Epithelial cell of proximal tubule (primary cell): ENCODE data around the gene CBX1. TPM values are rescaled to one million over a fixed set of nuclear protein-coding genes. Genes with fewer than 3 reads are reported as not detected.
"Not testable (repeated sequence)": the region's sequence is repeated elsewhere in the genome, so short reads cannot be mapped to it uniquely, and the experiment has no call there.

Experiments
- DNase-seq: peaks from one replicate; pipeline ENCODE4 v3.0.0-alpha.2; 2011; ENCODE audit warnings: low read depth
- H3K4me3 ChIP-seq: 2 replicates; pipeline ENCODE4 v1.5.1; 2011; ENCODE audit warnings: low read depth, mild to moderate bottlenecking, low read length
- CTCF ChIP-seq: conservative IDR thresholded peaks from 2 replicates; pipeline ENCODE4 v1.5.1; 2012; ENCODE audit warnings: low read depth, mild to moderate bottlenecking, low read length
- total RNA-seq: library from RNA; depleted of rRNA; stranded (reverse); fragments of >200 nt; gene quantifications from 2 replicates; pipeline ENCODE4 v1.2.3, GENCODE V29; 2015

Gene CBX1
- total RNA-seq, 1 donor from 2014 or later, result 105 TPM

DNA sequence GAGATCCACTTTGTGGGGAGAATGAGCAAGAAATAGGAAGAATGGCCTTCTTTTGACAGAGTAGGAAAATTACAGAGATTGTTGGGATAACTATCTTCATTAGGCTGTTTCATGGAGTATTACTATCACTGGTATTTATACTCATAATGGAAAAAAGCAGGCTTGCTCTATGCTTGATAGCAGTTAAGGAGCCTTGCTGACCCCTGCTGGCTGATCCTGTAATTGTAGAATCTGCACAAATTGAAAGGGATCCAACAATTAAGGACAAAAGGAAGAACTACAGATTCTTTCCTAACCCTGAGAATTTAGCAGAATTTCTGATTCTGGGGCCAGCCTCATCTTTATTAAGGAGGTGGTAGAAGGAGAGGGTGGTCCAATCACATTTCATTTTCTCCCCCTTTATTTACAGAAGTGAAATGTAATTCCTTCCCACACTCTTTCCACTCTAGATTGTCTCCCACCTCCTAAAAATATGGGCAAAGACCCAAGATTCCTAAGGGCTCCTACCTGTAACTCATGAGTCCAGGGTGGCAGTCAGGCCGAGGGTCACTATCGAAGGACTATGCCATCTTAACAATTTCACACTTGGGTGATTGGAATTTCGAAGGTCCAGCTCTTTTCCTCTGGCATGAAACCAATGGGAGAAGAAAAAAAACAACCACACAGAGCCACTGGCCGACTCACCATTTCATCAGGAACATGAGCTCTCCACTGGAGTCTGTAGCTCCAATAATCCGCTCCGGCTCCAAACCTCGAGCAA, 26.8 kb downstream of the CBX1 start:
- DNase-seq, result peak; percentile 89
- H3K4me3 ChIP-seq, result no peak overlapping the region
- peak; percentile 83 for TF ChIP-seq CTCF

GRCh38 chr17:48073566-48074094, 27.6 kb downstream of the CBX1 start:
- DNase-seq, result not testable (repeated sequence)

GRCh38 chr17:48072811-48073210, 28.5 kb downstream of the CBX1 start:
- not testable (repeated sequence) for DNase-seq, H3K4me3 ChIP-seq

More at GRCh38 chr17:48073566-48074094, 27.6 kb downstream of the CBX1 start:
- not testable (repeated sequence) for H3K4me3 ChIP-seq

GRCh38 chr17:48071654-48072053, 29.6 kb downstream of the CBX1 start:
- DNase-seq, result no peak
- no peak overlapping the region for H3K4me3 ChIP-seq

DNA sequence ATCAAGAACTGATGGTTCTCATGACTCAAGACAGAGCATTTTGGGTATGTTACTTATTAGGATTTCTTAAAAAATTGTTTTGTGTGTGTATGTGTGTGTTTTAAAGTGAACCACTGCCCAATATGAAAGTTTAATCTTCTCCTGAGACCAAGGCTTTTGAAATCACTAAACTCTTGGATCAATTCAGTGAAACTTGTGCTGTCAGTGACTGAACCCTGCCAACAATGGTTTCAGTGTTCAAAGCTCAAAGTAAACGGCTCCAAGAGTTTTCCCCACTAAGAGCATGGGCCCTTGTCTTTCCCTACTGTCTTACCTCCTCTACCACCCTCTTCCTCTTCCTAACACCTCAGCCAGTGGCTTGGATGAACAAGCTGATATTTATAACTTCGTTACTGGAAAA, 31.1 kb downstream of the CBX1 start:
- no peak for TF ChIP-seq CTCF
- H3K4me3 ChIP-seq, result no peak overlapping the region
- DNase-seq, result no peak

More at GRCh38 chr17:48071654-48072053, 29.6 kb downstream of the CBX1 start:
- no peak for TF ChIP-seq CTCF

DNA sequence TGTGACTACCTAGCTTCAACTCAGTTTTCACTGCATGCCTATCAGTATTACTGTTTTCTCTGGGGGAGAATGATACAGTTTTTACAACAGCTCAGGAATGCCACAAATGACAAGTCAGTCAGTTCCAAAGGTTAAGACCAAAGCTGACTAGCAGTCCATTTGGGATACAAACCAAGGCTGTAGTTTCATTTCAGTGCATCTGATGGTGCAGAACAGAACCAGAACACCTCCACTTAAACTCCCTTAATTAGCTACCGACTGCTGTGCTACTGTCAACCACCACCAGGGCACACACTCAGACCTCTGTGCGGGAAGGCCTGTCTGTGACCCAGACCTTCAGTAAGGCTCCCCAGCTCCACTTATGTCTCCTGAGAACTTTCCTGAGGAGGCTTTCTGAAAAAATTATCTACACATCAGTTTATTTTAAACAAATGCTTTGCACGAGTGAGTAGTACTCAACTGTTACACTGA, 32.8 kb downstream of the CBX1 start:
- no peak overlapping the region for H3K4me3 ChIP-seq
- no peak for DNase-seq
- TF ChIP-seq CTCF, result peak; percentile 60

GRCh38 chr17:48067808-48068207, 33.5 kb downstream of the CBX1 start:
- DNase-seq, H3K4me3 ChIP-seq: not testable (repeated sequence)

- TF ChIP-seq CTCF, result no peak
- DNase-seq, result no peak
- H3K4me3 ChIP-seq, result no peak overlapping the region
Measured at GRCh38 chr17:48067245-48067644, 34.0 kb downstream of the CBX1 start.
